Stimulated activated naive CD8-positive, alpha-beta T cell treated with anti-CD3 and anti-CD28 coated beads, Interleukin-15, amount 100 ng/mL, for 72 hours (primary cell): ENCODE data around the gene RPAP2.
"Not testable (repeated sequence)": the region's sequence is repeated elsewhere in the genome, so short reads cannot be mapped to it uniquely, and the experiment has no call there.

ENCODE experiments used
- ATAC-seq: fragments of 150-1000 bp; cut with Tn5 transposase; 2 replicates; pipeline ENCODE4 v1.10.0; 2021; ENCODE audit warnings: mild to moderate bottlenecking, moderate library complexity
- DNase-seq, 2 donors: peaks; one replicate each; pipeline ENCODE4 v3.0.0; 2021 to 2022
- H3K27ac Mint-ChIP-seq, 2 donors: one replicate each; pipeline ENCODE4 v1.8.0; 2022; ENCODE audit warnings: mild to moderate bottlenecking in 2 of 2, mixed read lengths in 2 of 2, moderate library complexity in 2 of 2
- H3K27me3 Mint-ChIP-seq: one replicate; pipeline ENCODE4 v1.8.0; 2022; ENCODE audit warnings: mixed read lengths
- H3K4me1 Mint-ChIP-seq: one replicate; pipeline ENCODE4 v1.8.0; 2022; ENCODE audit warnings: mild to moderate bottlenecking, mixed read lengths
- H3K4me3 Mint-ChIP-seq, 2 donors: one replicate each; pipeline ENCODE4 v1.8.0; 2022; ENCODE audit warnings: mild to moderate bottlenecking in 2 of 2, mixed read lengths in 2 of 2, moderate library complexity in 1 of 2
- H3K9me3 Mint-ChIP-seq, 2 donors: one replicate each; pipeline ENCODE4 v1.8.0; 2022; ENCODE audit warnings: mixed read lengths in 2 of 2

The RPAP2 gene

GRCh38 chr1:92298573-92299476 is at the start of gene RPAP2, which contains the start of gene GLMN:
Gene RPAP2 (plus strand): TSS chr1:92299059. CDS start chr1:92299074, 15 bp downstream.
Gene GLMN (minus strand): TSS chr1:92298987. CDS start chr1:92297999, 988 bp downstream.
- H3K27me3 Mint-ChIP-seq, result no peaks in the 10 kb centered on the region
- peak within 1 kb of the TSS; percentile 81 to 96 for H3K4me3 Mint-ChIP-seq
- H3K4me1 Mint-ChIP-seq, result peaks cover 31% of the 10 kb centered on the region
- H3K9me3 Mint-ChIP-seq, result no peaks in the 10 kb centered on the region
- peak; percentile 79 to 81 for DNase-seq
- peak within 1 kb of the TSS; percentile 88 to 99 for H3K27ac Mint-ChIP-seq
- peak; percentile 98 for ATAC-seq

GRCh38 chr1:92254714-92255113 is 44.1 kb upstream of the RPAP2 start:
- H3K4me1 Mint-ChIP-seq, H3K4me3 Mint-ChIP-seq, DNase-seq, H3K27me3 Mint-ChIP-seq, H3K27ac Mint-ChIP-seq, ATAC-seq: not testable (repeated sequence)
- peaks cover 19 to 35% of the 10 kb centered on the region in 2 donors for H3K9me3 Mint-ChIP-seq

- Mint-ChIP-seq H3K4me3 (no peak overlapping the region), H3K9me3 (peaks cover 19 to 23% of the 10 kb centered on the region in 2 donors), H3K27me3 (no peaks in the 10 kb centered on the region), H3K4me1 (no peaks in the 10 kb centered on the region), H3K27ac (no peak overlapping the region)
- DNase-seq, result no peak
- no peak for ATAC-seq
These were observed 39.5 kb upstream of the RPAP2 start for GRCh38 chr1:92259350-92259749.

GRCh38 chr1:92262516-92262915 is 36.3 kb upstream of the RPAP2 start:
- DNase-seq (no peak), ATAC-seq (no peak)
- Mint-ChIP-seq H3K27me3 (no peaks in the 10 kb centered on the region), H3K9me3 (peaks cover 0 to 4% of the 10 kb centered on the region in 2 donors), H3K4me3 (no peak overlapping the region), H3K27ac (no peak overlapping the region), H3K4me1 (no peaks in the 10 kb centered on the region)

- no peak overlapping the region for H3K27ac Mint-ChIP-seq
- DNase-seq (no peak), ATAC-seq (no peak)
- H3K4me1 Mint-ChIP-seq, result no peaks in the 10 kb centered on the region
- no peak overlapping the region for H3K4me3 Mint-ChIP-seq
- no peaks in the 10 kb centered on the region for H3K27me3 Mint-ChIP-seq
- no peaks in the 10 kb centered on the region for H3K9me3 Mint-ChIP-seq
These were observed 25.8 kb upstream of the RPAP2 start for GRCh38 chr1:92273039-92273438.

GRCh38 chr1:92274939-92275338 is 23.9 kb upstream of the RPAP2 start:
- DNase-seq (no peak), ATAC-seq (no peak)
- Mint-ChIP-seq H3K27ac (no peak overlapping the region), H3K4me1 (no peaks in the 10 kb centered on the region), H3K9me3 (no peaks in the 10 kb centered on the region), H3K4me3 (no peak overlapping the region), H3K27me3 (no peaks in the 10 kb centered on the region)

- H3K4me1 Mint-ChIP-seq, result no peaks in the 10 kb centered on the region
- no peaks in the 10 kb centered on the region for H3K27me3 Mint-ChIP-seq
- no peaks in the 10 kb centered on the region for H3K9me3 Mint-ChIP-seq
- ATAC-seq (no peak), DNase-seq (no peak)
- no peak overlapping the region for H3K27ac Mint-ChIP-seq
- no peak overlapping the region for H3K4me3 Mint-ChIP-seq
These were observed 22.8 kb upstream of the RPAP2 start for GRCh38 chr1:92276082-92276481.

GRCh38 chr1:92277105-92277723 is 21.6 kb upstream of the RPAP2 start:
- DNase-seq (no peak), ATAC-seq (no peak)
- no peak overlapping the region for H3K27ac Mint-ChIP-seq
- no peak overlapping the region for H3K4me3 Mint-ChIP-seq
- no peaks in the 10 kb centered on the region for H3K9me3 Mint-ChIP-seq
- peaks cover 2% of the 10 kb centered on the region for H3K4me1 Mint-ChIP-seq
- H3K27me3 Mint-ChIP-seq, result no peaks in the 10 kb centered on the region

- not testable (repeated sequence) for H3K9me3 Mint-ChIP-seq, ATAC-seq, H3K4me1 Mint-ChIP-seq, H3K27ac Mint-ChIP-seq, H3K4me3 Mint-ChIP-seq, DNase-seq, H3K27me3 Mint-ChIP-seq
These were observed 19.1 kb upstream of the RPAP2 start for GRCh38 chr1:92279781-92280180.

- ATAC-seq, H3K4me1 Mint-ChIP-seq, H3K27me3 Mint-ChIP-seq: not testable (repeated sequence)
These were observed 17.4 kb upstream of the RPAP2 start for GRCh38 chr1:92281411-92281810.

GRCh38 chr1:92291372-92291999 is 7.4 kb upstream of the RPAP2 start:
- DNase-seq (no peak), ATAC-seq (no peak)
- H3K27me3 Mint-ChIP-seq, result no peaks in the 10 kb centered on the region
- H3K9me3 Mint-ChIP-seq, result no peaks in the 10 kb centered on the region
- no peak overlapping the region for H3K4me3 Mint-ChIP-seq
- H3K27ac Mint-ChIP-seq, result no peak overlapping the region
- H3K4me1 Mint-ChIP-seq, result peaks cover 11% of the 10 kb centered on the region

More at GRCh38 chr1:92281411-92281810, 17.4 kb upstream of the RPAP2 start:
- not testable (repeated sequence) for H3K4me3 Mint-ChIP-seq, H3K27ac Mint-ChIP-seq, H3K9me3 Mint-ChIP-seq, DNase-seq

- Mint-ChIP-seq H3K4me1 (peaks cover 31% of the 10 kb centered on the region), H3K4me3 (peak overlapping the region; percentile 81 to 96), H3K9me3 (no peaks in the 10 kb centered on the region), H3K27me3 (no peaks in the 10 kb centered on the region), H3K27ac (peak overlapping the region; percentile 88 to 99)
- ATAC-seq (peak; percentile 2), DNase-seq (no peak)
These were observed 666 bp upstream of the RPAP2 start for GRCh38 chr1:92298213-92298572.

- no peaks in the 10 kb centered on the region for H3K27me3 Mint-ChIP-seq
- H3K4me1 Mint-ChIP-seq, result peaks cover 32% of the 10 kb centered on the region
- ATAC-seq, result no peak
- H3K9me3 Mint-ChIP-seq, result no peaks in the 10 kb centered on the region
- DNase-seq, result no peak
- peak overlapping the region; percentile 88 to 99 for H3K27ac Mint-ChIP-seq
- peak overlapping the region; percentile 81 to 96 for H3K4me3 Mint-ChIP-seq
These were observed 755 bp downstream of the RPAP2 start for GRCh38 chr1:92299477-92300150.

GRCh38 chr1:92301021-92301420 is 2.2 kb downstream of the RPAP2 start:
- no peak overlapping the region for H3K4me3 Mint-ChIP-seq
- H3K27me3 Mint-ChIP-seq, result no peaks in the 10 kb centered on the region
- ATAC-seq (no peak), DNase-seq (no peak)
- peaks cover 34% of the 10 kb centered on the region for H3K4me1 Mint-ChIP-seq
- no peaks in the 10 kb centered on the region for H3K9me3 Mint-ChIP-seq
- no peak overlapping the region for H3K27ac Mint-ChIP-seq

GRCh38 chr1:92306020-92306419 is 7.2 kb downstream of the RPAP2 start:
- ATAC-seq (peak; percentile 35), DNase-seq (no peak)
- H3K27me3 Mint-ChIP-seq, result no peaks in the 10 kb centered on the region
- no peaks in the 10 kb centered on the region for H3K9me3 Mint-ChIP-seq
- H3K27ac Mint-ChIP-seq, result peak overlapping the region in 1 of 2 donors; percentile 35
- H3K4me3 Mint-ChIP-seq, result no peak overlapping the region
- peaks cover 12% of the 10 kb centered on the region for H3K4me1 Mint-ChIP-seq
